Omental fat pad (tissue), 4 donors: ENCODE measurements around the gene CD9. TPM values are rescaled to one million over a fixed set of nuclear protein-coding genes. Genes with fewer than 3 reads are reported as not detected.
"Not testable (repeated sequence)": the region's sequence is repeated elsewhere in the genome, so short reads cannot be mapped to it uniquely, and the experiment has no call there.

Experiments used
- ATAC-seq: fragments of 150-250 bp; one replicate; pipeline ENCODE4 v1.9.1; 2016; ENCODE audit warnings: mild to moderate bottlenecking, moderate library complexity; ENCODE audit not compliant: low FRiP score
- DNase-seq: peaks from one replicate; pipeline ENCODE4 v3.0.0-alpha.2; 2019; ENCODE audit warnings: low spot score
- CTCF ChIP-seq, 3 donors: fragments of 450-650 bp; IDR thresholded peaks; one replicate each; pipeline ENCODE4 v1.5.1; 2016 to 2017; ENCODE audit warnings: antibody characterized with exemption in 3 of 3, mild to moderate bottlenecking in 3 of 3, moderate library complexity in 2 of 3
- total RNA-seq, 4 donors: library from RNA; depleted of rRNA; stranded (reverse); fragments of >200 nt; gene quantifications; one replicate each; pipeline ENCODE4 v1.1.0, GENCODE V29; 2016

Gene CD9
- total RNA-seq, 4 donors from 2014 or later: 68.3 to 181 (median 119) TPM

- TF ChIP-seq CTCF (IDR thresholded peaks at IDR 0.05): no peak
- DNase-seq: no peak
- ATAC-seq: no peak
Measured at GRCh38 chr12:6181583-6182278, 18.5 kb upstream of the CD9 start.

DNA sequence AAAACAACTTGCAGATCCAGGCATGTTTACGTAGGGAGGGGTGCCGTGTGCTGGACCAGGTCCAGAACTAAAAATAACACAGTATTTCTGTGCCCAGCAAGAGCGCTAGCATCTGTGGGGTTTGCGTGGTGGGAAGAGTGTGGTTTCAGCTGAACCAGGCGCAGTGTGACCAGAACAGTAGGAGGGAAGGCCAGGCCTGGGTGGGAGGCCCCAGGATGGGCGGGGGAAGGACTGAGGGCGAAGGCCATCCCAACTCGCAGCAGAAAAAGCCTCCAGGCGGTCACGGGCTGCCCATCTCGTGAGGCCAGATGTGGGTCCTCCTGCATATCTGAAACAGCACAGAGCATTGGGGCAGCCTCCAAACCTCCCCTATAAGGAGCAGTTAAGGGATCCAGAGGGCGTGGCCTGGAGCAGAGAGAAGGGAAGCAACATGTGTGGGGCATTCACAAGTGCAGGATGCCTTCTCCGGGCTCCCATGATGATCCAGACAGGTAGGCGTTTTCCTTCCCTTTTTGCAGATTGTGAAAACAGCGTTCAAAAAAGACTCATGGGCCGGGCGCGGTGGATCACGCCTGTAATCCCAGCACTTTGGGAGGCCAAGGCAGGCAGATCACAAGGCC, 17.8 kb upstream of the CD9 start:
- ATAC-seq (no peak), DNase-seq (no peak)
- no peak for TF ChIP-seq CTCF (IDR thresholded peaks at IDR 0.05)

- no peak for TF ChIP-seq CTCF (IDR thresholded peaks at IDR 0.05)
- DNase-seq (no peak), ATAC-seq (no peak)
Measured at GRCh38 chr12:6183689-6184428, 16.3 kb upstream of the CD9 start.

DNA sequence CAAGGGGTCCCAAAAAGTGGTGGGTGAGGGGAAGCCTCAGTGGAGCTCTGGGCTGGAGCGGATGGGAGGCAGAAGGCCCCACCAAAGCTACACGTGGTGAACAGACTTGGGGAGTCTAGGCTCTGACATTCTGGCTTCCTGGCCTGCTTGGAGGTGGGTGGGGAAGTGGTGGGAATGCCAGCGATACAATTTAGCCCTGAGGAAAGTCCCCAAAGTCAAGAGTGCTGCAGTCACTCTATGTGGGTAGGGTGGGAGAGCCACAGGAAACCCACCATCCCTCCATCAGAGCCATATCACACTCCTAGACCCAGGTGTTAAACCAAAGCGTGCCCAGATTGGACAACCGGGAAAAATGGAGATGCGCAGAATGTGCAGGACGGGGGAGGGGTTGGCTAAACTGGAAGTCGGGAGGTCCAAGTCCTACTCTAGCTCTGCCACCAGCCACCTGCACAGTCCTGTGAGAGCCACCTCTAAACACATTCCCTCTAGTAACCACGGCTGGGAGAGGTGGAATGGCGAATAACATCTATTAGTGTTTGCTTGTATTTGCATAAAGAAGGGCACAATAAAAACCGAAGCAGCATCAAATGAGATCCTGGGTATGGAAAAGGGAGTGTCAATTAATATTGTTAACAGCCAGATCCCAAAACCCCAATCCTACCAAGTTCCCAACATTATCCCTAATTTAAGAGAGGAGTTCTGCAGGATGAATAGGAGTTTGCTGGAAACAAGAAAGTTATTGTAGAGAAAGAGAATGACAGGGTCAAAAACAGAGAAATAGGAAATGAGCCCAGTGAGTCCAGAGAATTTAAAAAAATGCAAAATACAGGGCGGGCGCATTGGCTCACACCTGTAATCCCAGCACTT, 14.0 kb upstream of the CD9 start:
- no peak for ATAC-seq
- no peak for TF ChIP-seq CTCF (IDR thresholded peaks at IDR 0.05)
- no peak for DNase-seq

- ATAC-seq (no peak), DNase-seq (no peak)
- TF ChIP-seq CTCF (IDR thresholded peaks at IDR 0.05): no peak
Measured at GRCh38 chr12:6187948-6188793, 12.0 kb upstream of the CD9 start.

GRCh38 chr12:6189028-6189427, 11.2 kb upstream of the CD9 start:
- no peak for TF ChIP-seq CTCF (IDR thresholded peaks at IDR 0.05)
- DNase-seq (no peak), ATAC-seq (no peak)

GRCh38 chr12:6189952-6190598, 10.1 kb upstream of the CD9 start:
- DNase-seq, ATAC-seq: not testable (repeated sequence)

- not testable (repeated sequence) for DNase-seq, ATAC-seq
Measured at GRCh38 chr12:6190767-6191530, 9.3 kb upstream of the CD9 start.
